HepG2 (cell line): ENCODE measurements around the gene BRPF1. TPM values are rescaled to one million over a fixed set of nuclear protein-coding genes. Genes with fewer than 3 reads are reported as not detected.

Experiments
- CBX2 ChIP-seq, 2 experiments: fragments of 200-600 bp in 1 of 2; sonication (generic); formaldehyde crosslinking in 1 of 2; IDR thresholded peaks; 2 replicates each; pipeline versions ENCODE4 v1.7.0 to v1.8.1; 2018 to 2022; ENCODE audit warnings: low read depth in 2 of 2, low read length in 1 of 2, mild to moderate bottlenecking in 1 of 2, missing genetic modification reagents in 1 of 2
- DMTF1 ChIP-seq: sonication (generic); formaldehyde crosslinking; IDR thresholded peaks from 2 replicates; pipeline ENCODE4 v1.4.0; 2020; ENCODE audit warnings: mild to moderate bottlenecking, missing genetic modification reagents
- GFI1 ChIP-seq: sonication (generic); formaldehyde crosslinking; IDR thresholded peaks from 2 replicates; pipeline ENCODE4 v1.5.0; 2020; ENCODE audit warnings: missing genetic modification reagents, mild to moderate bottlenecking, borderline replicate concordance
- GLMP ChIP-seq: sonication (generic); formaldehyde crosslinking; IDR thresholded peaks from 2 replicates; pipeline ENCODE4 v1.9.0; 2021; ENCODE audit warnings: missing genetic modification reagents, mild to moderate bottlenecking, borderline replicate concordance
- RCOR2 ChIP-seq: IDR thresholded peaks from 2 replicates; pipeline ENCODE4 v1.6.1; 2016; ENCODE audit warnings: missing biosample characterization, missing genetic modification reagents
- RFX3 ChIP-seq: IDR thresholded peaks from 2 replicates; pipeline ENCODE4 v1.6.1; 2016; ENCODE audit warnings: missing biosample characterization, missing genetic modification reagents
- ZBTB2 ChIP-seq: sonication (generic); formaldehyde crosslinking; IDR thresholded peaks from 2 replicates; pipeline ENCODE4 v1.8.0; 2022; ENCODE audit warnings: low read depth, missing genetic modification reagents
- ZFP36L1 ChIP-seq: sonication (generic); formaldehyde crosslinking; IDR thresholded peaks from 2 replicates; pipeline ENCODE4 v1.8.0; 2022; ENCODE audit warnings: mild to moderate bottlenecking, missing genetic modification reagents, moderate library complexity
- ZHX2 ChIP-seq, 2 experiments: sonication (generic) in 1 of 2; formaldehyde crosslinking in 1 of 2; IDR thresholded peaks; 2 replicates each; pipeline versions ENCODE4 v1.6.1 to v1.9.0; 2014 to 2022; ENCODE audit warnings: antibody characterized with exemption in 1 of 2, borderline replicate concordance in 1 of 2, inconsistent platforms in 1 of 2, low read depth in 1 of 2, missing genetic modification reagents in 1 of 2
- ZNF136 ChIP-seq: sonication (generic); formaldehyde crosslinking; IDR thresholded peaks from 2 replicates; pipeline ENCODE4 v1.8.1; 2022; ENCODE audit warnings: low read depth, mild to moderate bottlenecking, moderate library complexity, missing genetic modification reagents
- ZNF17 ChIP-seq: sonication (generic); formaldehyde crosslinking; IDR thresholded peaks from 2 replicates; pipeline ENCODE4 v1.5.0; 2020; ENCODE audit warnings: mild to moderate bottlenecking, missing genetic modification reagents
- ZNF225 ChIP-seq: sonication (generic); formaldehyde crosslinking; IDR thresholded peaks from 2 replicates; pipeline ENCODE4 v1.4.0; 2020; ENCODE audit warnings: mild to moderate bottlenecking, missing genetic modification reagents
- ZNF282 ChIP-seq: fragments of 450-650 bp; IDR thresholded peaks from 2 replicates; pipeline ENCODE4 v1.6.1; 2018; ENCODE audit not compliant: partially characterized antibody
- ZNF597 ChIP-seq: sonication (generic); formaldehyde crosslinking; IDR thresholded peaks from 2 replicates; pipeline ENCODE4 v1.5.0; 2020; ENCODE audit warnings: missing genetic modification reagents
- ZNF598 ChIP-seq: sonication (generic); formaldehyde crosslinking; IDR thresholded peaks from 2 replicates; pipeline ENCODE4 v1.5.1; 2020; ENCODE audit warnings: mild to moderate bottlenecking, missing genetic modification reagents, borderline replicate concordance
- polyA plus RNA-seq, 8 experiments: library from polyadenylated mRNA; depleted of rRNA in 3 of 8; stranded (reverse) in 7 of 8; unstranded in 1 of 8; fragments of >200 nt; fragmentation: Illumina TruSeq in 4 of 8; extraction: Trizol in 4 of 8; gene quantifications; 2 replicates each; pipeline versions ENCODE4 v1.2.1 to v1.2.3, GENCODE V29; 2011 to 2016; ENCODE audit warnings: low read depth in 4 of 8, missing spikeins in 1 of 8, mixed read lengths in 1 of 8; ENCODE audit not compliant: insufficient read depth in 1 of 8
- total RNA-seq, 5 experiments: library from RNA; depleted of rRNA; stranded (reverse); fragments of >200 nt; fragmentation: Illumina TruSeq; extraction: Trizol; gene quantifications; 2 replicates each; pipeline ENCODE4 v1.2.3, GENCODE V29; 2016; ENCODE audit warnings: low read depth in 1 of 5

BRPF1 gene
- total and polyA plus RNA-seq, 2 of the 13 experiments (the other 11 are each of a cell fraction or from before 2014, with no cell fraction given), result 7.3 to 10.0 TPM

GRCh38 chr3:9769426-9770275 lies 38.1 kb downstream of the BRPF1 start, which contains the start of gene CAMK1 (continued):
- TF ChIP-seq ZFP36L1 (CRISPR knock-in tag), result no peak; the same call in 1 of the 2 replicates
- TF ChIP-seq RFX3 (CRISPR knock-in tag), result no peak
- no peak for TF ChIP-seq GLMP (CRISPR knock-in tag)
- no peak for TF ChIP-seq GFI1 (CRISPR knock-in tag)
- no peak for TF ChIP-seq ZBTB2
- TF ChIP-seq ZNF136, result no peak
- TF ChIP-seq ZNF598 (CRISPR knock-in tag), result no peak
- no peak for TF ChIP-seq ZNF282
- TF ChIP-seq ZNF225 (CRISPR knock-in tag), result no peak
- TF ChIP-seq RCOR2 (CRISPR knock-in tag), result peak; percentile 10; the same call in 1 of the 2 replicates
- TF ChIP-seq DMTF1 (CRISPR knock-in tag), result no peak
- no peak for TF ChIP-seq CBX2 (IDR thresholded peaks at IDR 0.05; ENCODE audit: low read depth, low read length)
- TF ChIP-seq CBX2 (CRISPR knock-in tag; IDR thresholded peaks at IDR 0.05; ENCODE audit: low read depth), result no peak
- no peak for TF ChIP-seq ZNF597
- TF ChIP-seq ZHX2 (IDR thresholded peaks at IDR 0.05; ENCODE audit: low read depth), result no peak
- TF ChIP-seq ZHX2 (CRISPR knock-in tag; IDR thresholded peaks at IDR 0.05; ENCODE audit: borderline replicate concordance), result no peak
- TF ChIP-seq ZNF17 (CRISPR knock-in tag), result no peak
